AG10803 (cell line): ENCODE results near the gene NXNL2.

Experiments
- DNase-seq: peaks from one replicate; pipeline ENCODE4 v3.0.0; 2010; ENCODE audit warnings: low read depth
- H3K4me3 ChIP-seq: 2 replicates; pipeline ENCODE4 v1.5.1; 2011; ENCODE audit warnings: mild to moderate bottlenecking, low read length, control low read depth
- TF ChIP-seq, protein P1 (sequence below): conservative IDR thresholded peaks from 2 replicates; pipeline ENCODE4 v1.5.1; 2011; ENCODE audit warnings: mild to moderate bottlenecking, low read length, control low read depth, inconsistent platforms

The NXNL2 gene

DNA sequence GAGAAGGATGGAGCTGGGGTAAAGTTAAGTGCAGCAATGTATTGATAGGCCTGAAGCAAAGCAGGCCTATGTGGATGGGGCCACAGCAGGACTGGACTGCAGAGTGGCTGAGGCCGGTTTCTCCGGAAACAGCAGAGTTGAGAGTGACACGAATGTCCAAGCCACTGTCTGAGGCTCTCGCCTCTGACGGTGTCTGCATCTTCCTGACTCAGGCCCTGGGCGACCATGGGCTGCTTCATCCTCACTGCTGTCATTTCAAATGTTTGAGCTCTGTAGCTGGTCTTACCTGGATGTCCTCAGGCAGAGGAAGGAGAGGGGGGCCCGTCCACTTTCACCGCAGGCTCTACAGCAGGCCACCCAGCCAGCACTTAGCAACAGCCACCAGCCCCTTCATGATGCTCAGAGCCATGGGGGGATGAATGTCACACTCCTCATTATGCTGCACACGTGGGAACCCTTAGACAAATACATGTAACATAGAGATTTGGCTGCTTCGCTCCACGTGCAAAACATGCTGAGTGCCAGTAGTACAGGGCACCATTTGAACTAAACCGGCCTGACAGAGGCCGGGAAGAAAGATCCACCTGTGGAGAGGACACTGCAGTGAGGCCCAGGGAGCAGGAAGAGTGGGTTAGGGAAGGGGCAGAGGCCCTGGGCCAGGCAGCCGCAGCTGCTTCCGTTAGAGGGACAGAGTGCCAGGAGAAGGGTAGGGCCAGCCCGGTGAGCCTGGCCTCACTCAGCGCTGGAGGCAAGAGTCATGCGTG, 31.7 kb upstream of the NXNL2 start:
- no peak for DNase-seq
- H3K4me3 ChIP-seq: no peak overlapping the region
- TF ChIP-seq, protein P1, sequence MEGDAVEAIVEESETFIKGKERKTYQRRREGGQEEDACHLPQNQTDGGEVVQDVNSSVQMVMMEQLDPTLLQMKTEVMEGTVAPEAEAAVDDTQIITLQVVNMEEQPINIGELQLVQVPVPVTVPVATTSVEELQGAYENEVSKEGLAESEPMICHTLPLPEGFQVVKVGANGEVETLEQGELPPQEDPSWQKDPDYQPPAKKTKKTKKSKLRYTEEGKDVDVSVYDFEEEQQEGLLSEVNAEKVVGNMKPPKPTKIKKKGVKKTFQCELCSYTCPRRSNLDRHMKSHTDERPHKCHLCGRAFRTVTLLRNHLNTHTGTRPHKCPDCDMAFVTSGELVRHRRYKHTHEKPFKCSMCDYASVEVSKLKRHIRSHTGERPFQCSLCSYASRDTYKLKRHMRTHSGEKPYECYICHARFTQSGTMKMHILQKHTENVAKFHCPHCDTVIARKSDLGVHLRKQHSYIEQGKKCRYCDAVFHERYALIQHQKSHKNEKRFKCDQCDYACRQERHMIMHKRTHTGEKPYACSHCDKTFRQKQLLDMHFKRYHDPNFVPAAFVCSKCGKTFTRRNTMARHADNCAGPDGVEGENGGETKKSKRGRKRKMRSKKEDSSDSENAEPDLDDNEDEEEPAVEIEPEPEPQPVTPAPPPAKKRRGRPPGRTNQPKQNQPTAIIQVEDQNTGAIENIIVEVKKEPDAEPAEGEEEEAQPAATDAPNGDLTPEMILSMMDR: no peak

DNA sequence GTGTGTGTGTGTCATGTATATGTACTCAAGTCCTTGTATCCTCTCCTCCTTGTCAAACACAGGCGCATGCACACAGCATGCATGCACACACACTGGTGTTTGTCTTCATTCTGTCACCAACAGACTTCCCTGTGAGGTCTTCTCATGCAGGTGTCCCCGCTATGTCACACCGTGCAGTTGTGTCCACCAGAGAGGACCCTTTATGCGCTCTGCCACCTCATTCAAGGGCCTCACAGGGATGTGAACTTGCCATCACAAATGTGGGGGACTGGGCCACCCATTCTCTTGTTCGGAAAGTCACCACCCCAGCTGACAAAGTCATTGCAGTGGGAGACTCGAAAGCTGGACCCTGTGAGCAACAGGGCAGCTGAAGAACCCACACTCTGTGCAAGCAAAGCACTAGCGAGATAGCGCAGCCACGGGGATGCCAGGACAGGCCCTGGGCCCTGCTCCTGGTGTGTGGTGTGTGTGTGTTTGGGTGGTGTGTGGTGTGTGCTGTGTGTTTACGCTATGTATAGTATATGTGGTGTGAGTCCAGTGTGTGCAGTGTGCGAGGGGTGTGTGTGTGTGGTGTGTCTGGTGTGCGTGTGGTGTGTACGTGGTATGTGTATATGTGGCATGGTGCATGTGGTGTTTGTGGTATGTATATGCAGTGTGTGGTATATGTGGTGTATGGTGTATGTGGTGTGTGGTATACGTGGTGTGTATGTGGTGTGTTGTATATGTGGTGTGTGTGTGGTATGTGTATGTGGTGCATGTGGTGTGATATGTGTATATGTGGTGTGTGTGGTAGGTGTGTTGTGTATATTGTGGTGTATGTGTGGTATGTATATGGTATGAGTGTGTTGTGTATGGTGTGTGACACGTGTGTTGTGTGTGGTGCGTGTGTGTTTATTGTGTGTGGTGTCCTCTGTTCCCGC, 30.9 kb upstream of the NXNL2 start:
- no peak for DNase-seq
- H3K4me3 ChIP-seq: no peak overlapping the region
- TF ChIP-seq, protein P1: no peak

DNA sequence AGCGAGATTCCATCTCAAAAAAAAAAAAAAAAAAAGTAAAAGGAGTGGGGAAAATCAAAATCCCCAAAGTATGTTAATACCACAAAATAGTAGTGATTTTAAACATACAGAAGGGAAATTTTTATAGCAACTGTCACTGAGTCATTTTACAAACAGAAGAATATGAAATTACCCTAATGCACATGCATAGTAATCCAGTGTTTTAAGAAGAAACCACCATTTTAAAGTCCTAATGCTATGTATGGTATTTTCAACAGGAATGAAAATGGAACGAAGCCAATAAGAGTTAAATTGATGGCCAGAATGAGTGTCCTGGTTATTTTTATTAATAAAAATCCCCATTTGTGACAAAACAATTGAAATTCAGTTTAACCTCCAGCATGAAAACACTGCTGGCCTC, 26.7 kb upstream of the NXNL2 start:
- TF ChIP-seq, protein P1: no peak
- H3K4me3 ChIP-seq: no peak overlapping the region
- no peak for DNase-seq

DNA sequence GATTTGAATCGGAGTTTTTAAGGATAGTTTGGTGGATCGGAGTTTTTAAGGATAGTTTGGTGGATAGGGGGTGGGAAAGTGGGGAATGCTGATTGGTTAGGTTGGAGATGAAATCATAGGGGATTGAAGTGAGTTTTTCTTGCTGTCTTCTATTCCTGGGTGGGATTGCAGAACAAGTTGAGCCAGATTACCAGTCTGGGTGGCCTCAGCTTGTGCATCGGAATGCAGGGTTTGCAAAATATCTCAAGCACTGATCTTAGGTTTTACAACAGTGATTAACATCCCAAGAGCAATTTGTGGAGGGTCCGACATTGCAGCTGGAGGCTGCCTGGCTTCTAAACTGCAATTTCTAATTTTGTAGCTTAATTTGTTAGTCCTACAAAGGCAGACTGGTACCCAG, 23.1 kb upstream of the NXNL2 start:
- H3K4me3 ChIP-seq: no peak overlapping the region
- TF ChIP-seq, protein P1: no peak
- no peak for DNase-seq

DNA sequence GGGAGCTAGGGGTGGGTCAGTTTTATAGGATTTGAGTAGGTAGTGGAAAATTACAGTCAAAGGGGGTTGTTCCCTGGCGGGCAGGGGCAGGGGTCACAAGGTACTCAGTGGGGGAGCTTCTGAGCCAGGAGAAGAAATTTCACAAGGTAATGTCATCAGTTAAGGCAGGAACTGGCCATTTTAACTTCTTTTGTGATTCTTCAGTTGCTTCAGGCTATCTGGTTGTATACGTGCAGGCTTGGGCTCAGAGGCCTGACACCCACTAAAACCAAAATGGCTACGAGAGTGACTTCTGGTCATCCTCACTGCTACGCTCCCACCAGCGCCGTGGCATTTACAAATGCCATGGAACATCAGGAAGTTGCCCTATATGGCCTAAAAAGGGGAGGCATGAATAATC, 20.7 kb upstream of the NXNL2 start:
- TF ChIP-seq, protein P1: no peak
- H3K4me3 ChIP-seq: no peak overlapping the region
- DNase-seq: no peak

DNA sequence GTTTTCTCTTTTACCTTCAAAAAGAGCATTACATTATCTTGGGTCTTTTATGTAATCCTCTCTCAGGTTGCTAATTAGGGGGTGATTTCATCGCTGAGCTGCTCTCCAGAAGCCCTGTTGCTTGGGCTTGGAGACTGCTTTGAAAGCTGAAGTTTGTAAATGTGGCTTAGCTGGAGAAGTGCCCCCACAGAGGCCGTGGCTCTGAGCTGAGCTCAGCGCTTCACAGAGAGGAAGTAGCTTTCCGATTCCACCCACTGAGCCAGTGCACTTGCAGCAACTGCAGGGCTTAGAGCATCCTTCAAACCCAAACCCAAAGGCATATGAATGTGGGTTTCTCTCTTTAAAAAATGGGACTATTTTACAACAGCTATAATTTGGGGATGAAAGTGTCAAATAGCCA, 13.7 kb upstream of the NXNL2 start:
- DNase-seq: no peak
- H3K4me3 ChIP-seq: no peak overlapping the region
- TF ChIP-seq, protein P1: no peak
